Non-pigmented ciliary epithelial cell (primary cell): ENCODE data around the gene FAM114A1.
"Not testable (repeated sequence)": the region's sequence is repeated elsewhere in the genome, so short reads cannot be mapped to it uniquely, and the experiment has no call there.

ENCODE experiments used
- DNase-seq: peaks from one replicate; pipeline ENCODE4 v3.0.0-alpha.2; 2010; ENCODE audit warnings: low read depth

Gene FAM114A1

GRCh38 chr4:38904090-38904666, 36.6 kb downstream of the FAM114A1 start:
- no peak for DNase-seq

GRCh38 chr4:38904682-38905081, 37.1 kb downstream of the FAM114A1 start:
- no peak for DNase-seq

- DNase-seq: no peak
Measured at GRCh38 chr4:38905652-38906385, 38.2 kb downstream of the FAM114A1 start.

- DNase-seq: no peak
Measured at GRCh38 chr4:38907696-38908270, 40.2 kb downstream of the FAM114A1 start.

DNA sequence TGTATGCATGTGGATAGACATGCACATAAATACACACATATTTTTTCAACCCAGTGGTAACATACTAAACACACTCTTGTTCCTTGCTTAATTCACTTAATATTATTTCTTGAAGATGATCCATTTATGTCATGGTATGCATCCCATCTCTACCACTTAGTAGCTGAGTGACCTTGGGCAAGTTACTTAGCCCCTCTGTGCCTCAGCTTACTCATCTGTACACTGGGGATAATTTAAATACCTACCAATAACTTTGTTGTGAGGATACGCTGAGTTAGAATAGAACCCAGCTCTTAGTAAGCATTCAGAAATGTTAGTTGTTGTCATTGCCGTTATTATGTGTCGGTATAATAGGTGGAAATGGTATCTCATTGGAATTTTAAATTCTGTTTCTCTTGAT, 41.4 kb downstream of the FAM114A1 start:
- no peak for DNase-seq

DNA sequence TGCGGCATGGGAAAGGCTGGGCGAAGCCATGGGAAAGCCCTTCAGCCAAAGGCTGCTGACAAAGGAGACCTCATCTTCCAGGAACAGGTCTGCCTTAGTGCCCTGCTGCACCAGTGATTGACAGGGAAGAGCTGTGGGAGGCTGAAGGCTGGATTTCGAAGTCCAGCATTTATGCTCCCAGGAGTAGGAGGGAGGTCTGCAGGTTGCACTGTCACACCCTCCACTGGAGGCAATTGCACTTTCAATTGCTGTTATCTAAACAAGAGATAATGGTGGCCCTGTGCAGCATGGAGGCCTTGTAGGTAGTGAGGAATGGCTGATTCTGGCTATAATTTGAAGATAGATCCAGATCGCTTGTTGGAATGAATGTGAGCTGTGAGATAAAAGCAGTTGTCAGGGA, 43.7 kb downstream of the FAM114A1 start:
- no peak for DNase-seq

GRCh38 chr4:38914854-38915253, 47.2 kb downstream of the FAM114A1 start:
- no peak for DNase-seq

DNA sequence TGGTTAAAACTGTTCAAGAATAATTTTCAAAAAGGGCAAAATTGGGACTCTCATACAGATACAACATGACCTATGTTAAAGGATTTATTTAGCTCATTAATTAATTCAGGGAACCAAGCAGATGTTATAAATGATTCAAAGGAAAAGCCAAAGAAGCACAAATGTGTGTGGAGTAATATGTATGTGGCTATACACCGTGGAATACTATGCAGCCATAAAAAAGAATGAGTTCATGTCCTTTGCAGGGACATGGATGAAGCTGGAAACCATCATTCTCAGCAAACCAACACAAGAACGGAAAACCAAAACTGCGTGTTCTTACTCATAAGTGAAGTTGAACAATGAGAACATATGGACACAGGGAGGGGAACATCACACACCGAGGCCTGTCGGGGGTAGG, 48.7 kb downstream of the FAM114A1 start:
- not testable (repeated sequence) for DNase-seq

- no peak for DNase-seq
Measured at GRCh38 chr4:38917481-38918025, 49.9 kb downstream of the FAM114A1 start.

GRCh38 chr4:38919494-38919893, 51.9 kb downstream of the FAM114A1 start:
- DNase-seq: no peak

DNA sequence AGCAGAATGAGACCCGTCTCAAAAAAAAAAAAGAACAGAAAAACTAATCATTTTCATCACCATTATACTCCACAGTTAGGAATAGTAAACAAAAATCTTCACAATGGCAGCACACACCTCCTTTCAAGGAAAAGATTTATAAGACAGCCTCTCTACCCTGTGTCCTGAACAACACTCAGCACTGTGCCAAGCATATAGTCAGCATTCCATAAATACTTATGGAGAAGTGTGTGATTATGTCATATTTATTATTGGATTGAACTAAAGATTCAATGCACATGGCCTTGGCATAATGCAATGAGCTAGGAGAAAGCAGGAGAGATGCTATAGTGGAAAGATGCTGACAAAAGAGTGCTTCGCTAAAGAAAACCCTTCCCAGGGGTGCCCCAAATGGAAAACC, 52.6 kb downstream of the FAM114A1 start:
- DNase-seq: no peak

GRCh38 chr4:38920677-38921076, 53.1 kb downstream of the FAM114A1 start:
- DNase-seq: no peak

DNA sequence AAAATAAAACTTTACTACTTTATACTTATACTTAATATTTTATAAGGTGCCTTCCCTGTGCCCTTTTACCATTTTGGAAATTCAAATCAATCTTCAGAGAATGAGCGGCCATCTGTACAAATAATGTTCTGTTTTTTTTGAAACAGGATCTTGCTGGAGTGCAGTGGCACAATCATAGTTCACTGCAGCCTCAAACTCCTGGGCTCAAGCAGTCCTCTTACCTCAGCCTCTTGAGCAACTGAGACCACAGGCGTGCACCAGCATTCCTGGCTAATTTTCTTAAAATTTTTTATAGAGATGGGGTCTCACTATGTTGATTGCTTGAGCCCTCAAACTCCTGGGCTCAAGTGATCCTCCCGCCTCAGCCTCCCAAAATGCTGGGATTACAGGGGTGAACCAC, 53.5 kb downstream of the FAM114A1 start:
- no peak for DNase-seq

DNA sequence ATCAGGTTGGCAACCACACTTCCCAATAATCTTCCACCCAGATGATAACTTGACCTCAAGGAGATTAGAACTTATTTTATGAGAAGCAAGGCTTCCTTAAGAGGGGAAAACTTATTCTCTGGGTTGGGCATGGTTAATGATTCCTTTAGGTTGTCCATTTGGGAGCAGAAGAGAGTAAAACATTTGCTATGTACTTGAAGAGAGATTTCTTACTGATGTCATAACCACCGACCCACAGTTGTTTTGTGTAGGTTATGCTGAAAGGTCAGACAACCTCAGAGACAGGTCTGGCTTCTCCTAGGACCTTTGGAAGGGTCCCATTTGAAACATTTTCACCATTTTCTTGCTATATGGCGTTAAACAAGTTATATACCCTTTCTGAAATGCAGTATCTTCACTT, 56.1 kb downstream of the FAM114A1 start:
- no peak for DNase-seq

GRCh38 chr4:38924353-38924752, 56.7 kb downstream of the FAM114A1 start:
- no peak for DNase-seq

GRCh38 chr4:38925492-38926413, 58.1 kb downstream of the FAM114A1 start:
- DNase-seq: no peak

DNA sequence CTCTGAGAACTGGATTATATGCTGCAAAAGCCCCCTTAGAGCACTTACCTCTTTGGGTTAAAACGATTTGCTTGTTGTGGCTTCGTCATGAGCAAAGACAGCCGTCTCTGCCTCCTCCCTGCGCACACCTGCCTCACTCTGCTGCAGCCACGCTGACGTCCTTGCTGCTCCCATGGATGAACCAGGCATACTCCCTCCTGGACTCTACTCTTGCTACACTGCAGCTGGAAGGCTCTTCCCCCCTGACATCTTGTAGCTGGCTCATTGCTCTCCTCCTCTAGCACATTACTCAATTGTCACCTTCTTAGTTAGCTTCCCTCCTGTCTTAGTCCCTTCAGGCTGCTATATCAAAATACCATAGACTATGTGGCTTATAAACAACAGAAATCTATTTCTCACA, 59.3 kb downstream of the FAM114A1 start:
- DNase-seq: no peak

DNA sequence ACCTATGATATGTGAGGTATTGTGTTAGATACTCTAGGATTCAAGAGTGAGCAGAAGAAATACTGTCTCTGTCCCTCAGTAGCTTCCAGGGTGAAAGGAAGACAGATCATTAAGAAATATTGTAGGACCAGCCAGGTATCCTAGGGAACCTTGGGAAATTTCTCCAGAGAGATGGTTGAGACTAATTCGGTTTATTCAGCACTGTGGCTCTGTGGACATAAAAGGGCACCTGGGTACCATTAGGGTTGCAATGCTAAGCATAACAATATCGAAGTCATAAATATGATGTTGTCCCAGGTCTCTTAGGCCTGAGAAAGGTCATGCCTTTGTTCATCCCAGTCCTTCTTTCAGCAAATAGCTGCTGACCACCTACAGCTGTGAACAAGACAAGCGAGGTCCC, 61.0 kb downstream of the FAM114A1 start:
- no peak for DNase-seq

GRCh38 chr4:38928974-38929373, 61.4 kb downstream of the FAM114A1 start:
- no peak for DNase-seq

GRCh38 chr4:38930204-38930603, 62.6 kb downstream of the FAM114A1 start:
- no peak for DNase-seq

GRCh38 chr4:38930707-38931106, 63.1 kb downstream of the FAM114A1 start:
- no peak for DNase-seq

- no peak for DNase-seq
Measured at GRCh38 chr4:38931125-38931524, 63.5 kb downstream of the FAM114A1 start.
